SK-N-SH treated with all-trans-retinoic acid at 6 μM for 48 hours (cell line): ENCODE results near the gene GIMAP8.
"Not testable (repeated sequence)": the region's sequence is repeated elsewhere in the genome, so short reads cannot be mapped to it uniquely, and the experiment has no call there.

Experiments used
- ATAC-seq: fragments of 200-7000 bp; cut with Tn5 transposase; 3 replicates; pipeline ENCODE4 v1.9.1; 2020; ENCODE audit warnings: mild to moderate bottlenecking, moderate library complexity
- ARNTL ChIP-seq: fragments of 450-650 bp; formaldehyde crosslinking; IDR thresholded peaks from 2 replicates; pipeline ENCODE4 v1.5.0; 2020; ENCODE audit warnings: low read depth, mild to moderate bottlenecking, moderate library complexity, borderline replicate concordance
- BACH2 ChIP-seq: fragments of 250-450 bp; sonication (Bioruptor Pico); IDR thresholded peaks from 2 replicates; pipeline ENCODE4 v1.9.0; 2021; ENCODE audit warnings: mild to moderate bottlenecking, borderline replicate concordance
- CSDC2 ChIP-seq: fragments of 250-450 bp; sonication (Bioruptor Pico); IDR thresholded peaks from 2 replicates; pipeline ENCODE4 v1.5.0; 2020; ENCODE audit warnings: mild to moderate bottlenecking, moderate library complexity
- ESRRG ChIP-seq: fragments of 250-450 bp; sonication (Bioruptor Pico); IDR thresholded peaks from 2 replicates; pipeline ENCODE4 v1.6.1; 2021; ENCODE audit warnings: mild to moderate bottlenecking
- ISL1 ChIP-seq: fragments of 250-450 bp; sonication (Bioruptor Pico); IDR thresholded peaks from 2 replicates; pipeline ENCODE4 v2.1.2; 2022; ENCODE audit warnings: mild to moderate bottlenecking, moderate library complexity
- OSR1 ChIP-seq: fragments of 250-450 bp; sonication (Bioruptor Pico); IDR thresholded peaks from 2 replicates; pipeline ENCODE4 v1.8.0; 2022; ENCODE audit warnings: moderate library complexity, mild to moderate bottlenecking, inconsistent platforms
- PPARA ChIP-seq: fragments of 250-450 bp; sonication (Bioruptor Pico); IDR thresholded peaks from 2 replicates; pipeline ENCODE4 v1.5.0; 2020; ENCODE audit warnings: mild to moderate bottlenecking, borderline replicate concordance
- RARB ChIP-seq: fragments of 250-450 bp; sonication (Bioruptor Pico); IDR thresholded peaks from 2 replicates; pipeline ENCODE4 v1.8.0; 2021; ENCODE audit warnings: mild to moderate bottlenecking, moderate library complexity
- TCF4 ChIP-seq: fragments of 250-450 bp; sonication (Bioruptor Pico); IDR thresholded peaks from 2 replicates; pipeline ENCODE4 v1.8.0; 2021; ENCODE audit warnings: mild to moderate bottlenecking, moderate library complexity, borderline replicate concordance
- TOX ChIP-seq: fragments of 250-450 bp; sonication (Bioruptor Pico); IDR thresholded peaks from 2 replicates; pipeline ENCODE4 v1.8.0; 2021; ENCODE audit warnings: mild to moderate bottlenecking, moderate library complexity, borderline replicate concordance
- ZC3H10 ChIP-seq: fragments of 250-450 bp; sonication (Bioruptor Pico); IDR thresholded peaks from 2 replicates; pipeline ENCODE4 v1.5.1; 2021; ENCODE audit warnings: mild to moderate bottlenecking, moderate library complexity
- ZFP3 ChIP-seq: fragments of 250-450 bp; sonication (Bioruptor Pico); IDR thresholded peaks from 2 replicates; pipeline ENCODE4 v1.5.0; 2020; ENCODE audit warnings: mild to moderate bottlenecking, moderate library complexity
- ZFP30 ChIP-seq: fragments of 450-650 bp; formaldehyde crosslinking; IDR thresholded peaks from 2 replicates; pipeline ENCODE4 v1.5.0; 2022; ENCODE audit warnings: mild to moderate bottlenecking, moderate library complexity
- ZNF565 ChIP-seq: fragments of 450-650 bp; formaldehyde crosslinking; conservative IDR thresholded peaks from 2 replicates; pipeline ENCODE4 v1.5.0; 2020; ENCODE audit warnings: low read depth, mild to moderate bottlenecking, moderate library complexity
- ZNF70 ChIP-seq: fragments of 450-650 bp; formaldehyde crosslinking; IDR thresholded peaks from 2 replicates; pipeline ENCODE4 v1.5.0; 2020; ENCODE audit warnings: mild to moderate bottlenecking, moderate library complexity
- ZNF8 ChIP-seq: fragments of 450-650 bp; formaldehyde crosslinking; IDR thresholded peaks from 2 replicates; pipeline ENCODE4 v1.5.0; 2020; ENCODE audit warnings: mild to moderate bottlenecking, moderate library complexity
- TF ChIP-seq, protein P1 (sequence below): fragments of 250-450 bp; sonication (Bioruptor Pico); IDR thresholded peaks from 2 replicates; pipeline ENCODE4 v1.8.0; 2020; ENCODE audit warnings: mild to moderate bottlenecking, moderate library complexity, borderline replicate concordance
- TF ChIP-seq, protein P2 (sequence below): fragments of 250-450 bp; sonication (Bioruptor Pico); IDR thresholded peaks from 2 replicates; pipeline ENCODE4 v1.5.1; 2020; ENCODE audit warnings: low read depth, mild to moderate bottlenecking, moderate library complexity
- TF ChIP-seq, protein P3 (sequence below): fragments of 250-450 bp; sonication (Bioruptor Pico); IDR thresholded peaks from 2 replicates; pipeline ENCODE4 v1.5.0; 2020; ENCODE audit warnings: mild to moderate bottlenecking, moderate library complexity
- TF ChIP-seq, protein P4 (sequence below): fragments of 250-450 bp; sonication (Bioruptor Pico); IDR thresholded peaks from 2 replicates; pipeline ENCODE4 v1.5.1; 2021; ENCODE audit warnings: mild to moderate bottlenecking, moderate library complexity
- TF ChIP-seq, protein P5 (sequence below): fragments of 250-450 bp; sonication (Bioruptor Pico); IDR thresholded peaks from 2 replicates; pipeline ENCODE4 v1.8.0; 2021; ENCODE audit warnings: low read depth, mild to moderate bottlenecking, moderate library complexity, borderline replicate concordance

The GIMAP8 gene

DNA sequence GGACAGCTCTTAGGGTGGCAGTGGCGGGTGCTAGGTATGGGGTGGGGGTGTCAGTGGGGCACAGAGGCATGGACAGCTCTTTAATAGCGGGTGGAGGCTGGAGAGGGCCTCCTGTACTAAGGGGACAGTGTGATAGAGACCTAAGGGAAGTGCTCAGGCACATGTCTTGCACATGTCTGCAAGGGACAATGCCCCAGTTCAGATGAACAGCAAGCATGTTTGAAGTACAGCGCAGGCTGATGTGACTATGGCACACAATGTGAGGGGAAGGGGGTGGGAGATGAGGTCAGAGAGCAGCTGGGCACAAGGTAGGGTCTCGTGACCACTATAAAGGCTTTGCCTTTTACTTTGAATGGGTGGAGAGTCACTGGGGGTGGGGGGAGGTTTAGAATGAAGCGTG is 3.5 kb downstream of the GIMAP8 start:
- no peak for ATAC-seq
- TF ChIP-seq, protein P1, sequence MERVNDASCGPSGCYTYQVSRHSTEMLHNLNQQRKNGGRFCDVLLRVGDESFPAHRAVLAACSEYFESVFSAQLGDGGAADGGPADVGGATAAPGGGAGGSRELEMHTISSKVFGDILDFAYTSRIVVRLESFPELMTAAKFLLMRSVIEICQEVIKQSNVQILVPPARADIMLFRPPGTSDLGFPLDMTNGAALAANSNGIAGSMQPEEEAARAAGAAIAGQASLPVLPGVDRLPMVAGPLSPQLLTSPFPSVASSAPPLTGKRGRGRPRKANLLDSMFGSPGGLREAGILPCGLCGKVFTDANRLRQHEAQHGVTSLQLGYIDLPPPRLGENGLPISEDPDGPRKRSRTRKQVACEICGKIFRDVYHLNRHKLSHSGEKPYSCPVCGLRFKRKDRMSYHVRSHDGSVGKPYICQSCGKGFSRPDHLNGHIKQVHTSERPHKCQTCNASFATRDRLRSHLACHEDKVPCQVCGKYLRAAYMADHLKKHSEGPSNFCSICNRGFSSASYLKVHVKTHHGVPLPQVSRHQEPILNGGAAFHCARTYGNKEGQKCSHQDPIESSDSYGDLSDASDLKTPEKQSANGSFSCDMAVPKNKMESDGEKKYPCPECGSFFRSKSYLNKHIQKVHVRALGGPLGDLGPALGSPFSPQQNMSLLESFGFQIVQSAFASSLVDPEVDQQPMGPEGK (CRISPR knock-in tag): no peak
- TF ChIP-seq, protein P2, sequence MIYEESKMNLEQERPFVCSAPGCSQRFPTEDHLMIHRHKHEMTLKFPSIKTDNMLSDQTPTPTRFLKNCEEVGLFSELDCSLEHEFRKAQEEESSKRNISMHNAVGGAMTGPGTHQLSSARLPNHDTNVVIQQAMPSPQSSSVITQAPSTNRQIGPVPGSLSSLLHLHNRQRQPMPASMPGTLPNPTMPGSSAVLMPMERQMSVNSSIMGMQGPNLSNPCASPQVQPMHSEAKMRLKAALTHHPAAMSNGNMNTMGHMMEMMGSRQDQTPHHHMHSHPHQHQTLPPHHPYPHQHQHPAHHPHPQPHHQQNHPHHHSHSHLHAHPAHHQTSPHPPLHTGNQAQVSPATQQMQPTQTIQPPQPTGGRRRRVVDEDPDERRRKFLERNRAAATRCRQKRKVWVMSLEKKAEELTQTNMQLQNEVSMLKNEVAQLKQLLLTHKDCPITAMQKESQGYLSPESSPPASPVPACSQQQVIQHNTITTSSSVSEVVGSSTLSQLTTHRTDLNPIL (CRISPR knock-in tag): no peak
- TF ChIP-seq ISL1 (CRISPR knock-in tag) (no peak), ZC3H10 (CRISPR knock-in tag) (no peak), RARB (no peak), ZFP30 (CRISPR knock-in tag) (no peak)
- TF ChIP-seq, all 23 proteins: peak for 0

DNA sequence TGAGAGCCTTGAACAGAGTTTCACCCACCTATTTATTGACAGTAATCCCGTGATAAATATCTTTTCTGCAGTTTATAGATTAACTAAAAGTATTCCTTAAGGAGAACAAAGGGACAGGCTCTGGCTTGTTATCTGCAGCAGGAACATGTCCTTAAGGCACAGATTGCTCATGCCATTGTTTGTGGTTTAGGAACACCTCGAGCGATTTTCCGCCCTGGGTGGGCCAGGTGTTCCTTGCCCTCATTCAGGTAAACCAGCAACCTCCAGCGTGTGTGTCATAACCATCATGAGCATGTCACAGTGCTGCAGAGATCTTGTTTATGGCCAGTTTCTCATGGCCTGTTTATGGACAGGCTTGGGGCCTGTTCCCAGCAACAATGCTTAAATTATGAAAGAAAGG is 6.6 kb downstream of the GIMAP8 start:
- not testable (repeated sequence) for ATAC-seq

DNA sequence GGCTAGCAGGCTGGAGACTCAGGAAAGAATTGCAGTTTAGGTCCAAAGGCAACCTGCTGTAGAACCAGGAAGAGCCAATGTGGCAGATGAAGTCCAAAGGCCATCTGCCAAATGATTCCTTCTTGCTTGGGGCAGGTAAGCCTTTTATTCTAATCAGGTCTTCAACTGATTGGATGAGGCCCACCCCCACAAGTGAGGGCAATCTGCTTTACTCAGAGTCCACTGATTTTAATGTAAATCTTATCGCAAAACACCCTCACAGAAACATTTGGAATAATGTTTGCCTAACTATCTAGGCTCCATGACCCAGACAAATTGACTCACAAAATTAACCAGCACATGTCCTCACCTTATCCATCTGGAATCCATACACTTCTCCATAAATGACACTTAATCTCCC is 7.8 kb downstream of the GIMAP8 start:
- TF ChIP-seq RARB (no peak), ESRRG (CRISPR knock-in tag) (no peak), OSR1 (CRISPR knock-in tag) (no peak), TCF4 (CRISPR knock-in tag) (no peak), ZNF565 (CRISPR knock-in tag) (no peak), CSDC2 (CRISPR knock-in tag) (no peak), PPARA (no peak), TOX (no peak), ZFP30 (CRISPR knock-in tag) (no peak), ZNF70 (CRISPR knock-in tag) (no peak), ARNTL (CRISPR knock-in tag) (no peak), ISL1 (CRISPR knock-in tag) (no peak), ZFP3 (CRISPR knock-in tag) (no peak), ZNF8 (CRISPR knock-in tag) (no peak), BACH2 (CRISPR knock-in tag) (no peak)
- TF ChIP-seq, protein P3, sequence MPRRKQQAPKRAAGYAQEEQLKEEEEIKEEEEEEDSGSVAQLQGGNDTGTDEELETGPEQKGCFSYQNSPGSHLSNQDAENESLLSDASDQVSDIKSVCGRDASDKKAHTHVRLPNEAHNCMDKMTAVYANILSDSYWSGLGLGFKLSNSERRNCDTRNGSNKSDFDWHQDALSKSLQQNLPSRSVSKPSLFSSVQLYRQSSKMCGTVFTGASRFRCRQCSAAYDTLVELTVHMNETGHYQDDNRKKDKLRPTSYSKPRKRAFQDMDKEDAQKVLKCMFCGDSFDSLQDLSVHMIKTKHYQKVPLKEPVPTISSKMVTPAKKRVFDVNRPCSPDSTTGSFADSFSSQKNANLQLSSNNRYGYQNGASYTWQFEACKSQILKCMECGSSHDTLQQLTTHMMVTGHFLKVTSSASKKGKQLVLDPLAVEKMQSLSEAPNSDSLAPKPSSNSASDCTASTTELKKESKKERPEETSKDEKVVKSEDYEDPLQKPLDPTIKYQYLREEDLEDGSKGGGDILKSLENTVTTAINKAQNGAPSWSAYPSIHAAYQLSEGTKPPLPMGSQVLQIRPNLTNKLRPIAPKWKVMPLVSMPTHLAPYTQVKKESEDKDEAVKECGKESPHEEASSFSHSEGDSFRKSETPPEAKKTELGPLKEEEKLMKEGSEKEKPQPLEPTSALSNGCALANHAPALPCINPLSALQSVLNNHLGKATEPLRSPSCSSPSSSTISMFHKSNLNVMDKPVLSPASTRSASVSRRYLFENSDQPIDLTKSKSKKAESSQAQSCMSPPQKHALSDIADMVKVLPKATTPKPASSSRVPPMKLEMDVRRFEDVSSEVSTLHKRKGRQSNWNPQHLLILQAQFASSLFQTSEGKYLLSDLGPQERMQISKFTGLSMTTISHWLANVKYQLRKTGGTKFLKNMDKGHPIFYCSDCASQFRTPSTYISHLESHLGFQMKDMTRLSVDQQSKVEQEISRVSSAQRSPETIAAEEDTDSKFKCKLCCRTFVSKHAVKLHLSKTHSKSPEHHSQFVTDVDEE (CRISPR knock-in tag): no peak
- TF ChIP-seq, protein P4, sequence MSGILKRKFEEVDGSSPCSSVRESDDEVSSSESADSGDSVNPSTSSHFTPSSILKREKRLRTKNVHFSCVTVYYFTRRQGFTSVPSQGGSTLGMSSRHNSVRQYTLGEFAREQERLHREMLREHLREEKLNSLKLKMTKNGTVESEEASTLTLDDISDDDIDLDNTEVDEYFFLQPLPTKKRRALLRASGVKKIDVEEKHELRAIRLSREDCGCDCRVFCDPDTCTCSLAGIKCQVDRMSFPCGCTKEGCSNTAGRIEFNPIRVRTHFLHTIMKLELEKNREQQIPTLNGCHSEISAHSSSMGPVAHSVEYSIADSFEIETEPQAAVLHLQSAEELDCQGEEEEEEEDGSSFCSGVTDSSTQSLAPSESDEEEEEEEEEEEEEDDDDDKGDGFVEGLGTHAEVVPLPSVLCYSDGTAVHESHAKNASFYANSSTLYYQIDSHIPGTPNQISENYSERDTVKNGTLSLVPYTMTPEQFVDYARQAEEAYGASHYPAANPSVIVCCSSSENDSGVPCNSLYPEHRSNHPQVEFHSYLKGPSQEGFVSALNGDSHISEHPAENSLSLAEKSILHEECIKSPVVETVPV (CRISPR knock-in tag): no peak
- TF ChIP-seq, protein P2 (CRISPR knock-in tag): no peak
- TF ChIP-seq, protein P1 (CRISPR knock-in tag): no peak
- TF ChIP-seq, protein P5, sequence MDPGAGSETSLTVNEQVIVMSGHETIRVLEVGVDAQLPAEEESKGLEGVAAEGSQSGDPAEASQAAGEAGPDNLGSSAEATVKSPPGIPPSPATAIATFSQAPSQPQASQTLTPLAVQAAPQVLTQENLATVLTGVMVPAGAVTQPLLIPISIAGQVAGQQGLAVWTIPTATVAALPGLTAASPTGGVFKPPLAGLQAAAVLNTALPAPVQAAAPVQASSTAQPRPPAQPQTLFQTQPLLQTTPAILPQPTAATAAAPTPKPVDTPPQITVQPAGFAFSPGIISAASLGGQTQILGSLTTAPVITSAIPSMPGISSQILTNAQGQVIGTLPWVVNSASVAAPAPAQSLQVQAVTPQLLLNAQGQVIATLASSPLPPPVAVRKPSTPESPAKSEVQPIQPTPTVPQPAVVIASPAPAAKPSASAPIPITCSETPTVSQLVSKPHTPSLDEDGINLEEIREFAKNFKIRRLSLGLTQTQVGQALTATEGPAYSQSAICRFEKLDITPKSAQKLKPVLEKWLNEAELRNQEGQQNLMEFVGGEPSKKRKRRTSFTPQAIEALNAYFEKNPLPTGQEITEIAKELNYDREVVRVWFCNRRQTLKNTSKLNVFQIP (CRISPR knock-in tag): no peak
- ATAC-seq: no peak
